NCI-H1930 (cell line): ENCODE data around the gene CSHL1.
"Not testable (repeated sequence)": the region's sequence is repeated elsewhere in the genome, so short reads cannot be mapped to it uniquely, and the experiment has no call there.

Source experiments
- DNase-seq, 2 experiments: peaks; one replicate each; lab custom pipeline; 2025; lab: John Stamatoyannopoulos, UW

CSHL1 gene

GRCh38 chr17:63940584-63940983, 29.5 kb upstream of the CSHL1 start:
- no peak for DNase-seq

DNA sequence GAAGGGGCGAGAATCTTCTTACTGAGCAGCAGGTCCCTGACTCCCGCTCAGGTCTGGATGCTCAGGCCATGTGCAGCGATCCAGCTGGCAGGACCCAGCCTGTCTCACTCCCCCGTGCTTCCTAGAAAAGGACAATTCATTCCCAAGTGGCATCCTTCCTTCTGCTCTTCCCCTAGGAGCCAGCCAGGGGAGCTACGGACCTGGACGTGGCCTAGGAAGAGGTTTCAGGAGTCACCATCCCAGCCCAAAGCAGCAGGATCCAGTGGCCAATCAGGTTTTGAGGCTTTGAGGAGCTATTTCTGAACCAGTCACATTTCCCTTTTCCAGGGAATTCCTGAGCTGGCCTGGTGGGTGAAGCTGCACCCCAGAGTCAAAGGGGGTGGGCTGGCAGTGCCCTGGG, 28.8 kb upstream of the CSHL1 start:
- DNase-seq: no peak

- DNase-seq: no peak
Observed at GRCh38 chr17:63939401-63939800, 28.3 kb upstream of the CSHL1 start.

DNA sequence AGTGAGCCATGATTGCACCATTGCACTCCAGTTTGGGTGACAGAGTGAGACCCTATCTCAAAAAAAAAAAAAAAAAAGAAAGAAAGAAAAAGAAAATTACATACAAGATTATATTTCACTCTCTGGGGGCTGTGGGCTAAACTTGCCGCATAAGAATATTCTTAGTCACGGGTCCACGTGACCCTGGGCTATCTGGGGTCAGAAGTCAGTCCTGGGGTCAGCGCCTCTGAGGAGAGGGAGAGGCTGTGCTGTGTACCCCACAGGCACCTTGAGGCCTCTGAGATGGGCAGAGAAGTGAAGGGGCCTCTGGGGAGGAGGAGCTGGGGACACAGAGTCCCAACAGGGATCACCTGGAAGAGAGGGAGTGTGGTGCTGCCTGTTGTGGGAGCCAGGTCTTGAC, 26.9 kb upstream of the CSHL1 start:
- DNase-seq: no peak

DNA sequence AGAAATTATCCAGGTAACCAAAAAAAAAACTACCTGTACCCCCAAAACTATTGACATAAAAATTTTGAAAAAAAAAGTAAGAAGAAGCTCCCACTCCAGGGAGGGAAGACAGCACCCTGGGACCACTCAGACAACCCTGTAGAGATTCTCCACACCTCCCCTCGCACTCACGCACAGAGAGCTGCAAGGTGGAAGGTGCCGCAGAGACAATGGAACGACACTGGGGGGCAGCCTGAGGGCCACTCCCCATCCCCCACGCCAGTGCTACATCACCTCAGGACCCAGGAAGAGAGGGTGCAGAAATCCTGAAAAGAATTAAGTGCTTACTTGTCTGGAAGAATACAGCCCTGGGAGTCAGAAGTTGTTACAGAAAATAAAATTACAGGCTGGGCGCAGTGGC, 26.3 kb upstream of the CSHL1 start:
- no peak for DNase-seq

- no peak for DNase-seq
Observed at GRCh38 chr17:63934183-63935112, 23.4 kb upstream of the CSHL1 start.

DNA sequence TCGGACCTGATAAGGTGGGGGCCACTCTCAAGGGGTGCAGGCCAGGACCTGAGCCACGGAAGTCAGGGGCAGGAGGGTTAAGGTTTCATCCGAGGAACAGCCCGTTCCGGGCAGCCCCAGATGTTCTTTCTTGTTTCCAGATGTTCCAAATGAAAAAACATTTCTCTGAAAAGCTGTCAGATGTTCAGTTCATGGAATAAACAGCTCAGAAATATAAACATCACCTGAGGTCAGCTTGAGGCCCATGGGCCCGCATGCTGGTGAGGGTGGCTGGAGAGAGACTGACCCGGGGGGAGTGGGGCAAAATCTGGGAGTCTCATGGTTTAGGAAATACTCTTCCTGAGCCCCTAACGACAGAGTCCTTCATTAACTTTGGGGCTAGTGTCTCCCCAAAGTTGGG, 22.5 kb upstream of the CSHL1 start:
- no peak for DNase-seq

DNA sequence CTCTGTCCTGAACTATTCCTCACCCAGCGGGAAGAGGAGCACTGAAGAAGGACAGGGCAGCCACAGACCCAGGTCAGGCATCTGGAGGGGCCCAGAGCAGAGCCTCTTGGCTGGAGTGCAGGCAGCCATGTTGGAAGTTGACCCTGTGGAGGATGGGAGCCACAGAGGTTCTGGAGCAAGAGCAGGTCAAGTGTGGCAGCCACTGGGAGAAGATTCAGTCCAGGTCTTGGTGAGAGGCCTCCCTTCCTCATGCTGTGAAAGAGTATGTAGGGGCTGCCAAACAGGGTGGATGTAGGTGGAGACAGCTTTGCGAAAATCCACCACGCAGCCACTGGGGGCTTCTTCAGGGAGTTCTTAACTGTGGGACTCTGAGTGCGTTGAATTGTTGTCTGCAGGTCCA, 21.7 kb upstream of the CSHL1 start:
- DNase-seq: no peak

- no peak for DNase-seq
Observed at GRCh38 chr17:63931981-63932561, 21.0 kb upstream of the CSHL1 start, which contains the start of gene CD79B. TSS of gene CD79B (minus strand) at chr17:63932331. CDS start at chr17:63932261, 70 bp downstream.

DNA sequence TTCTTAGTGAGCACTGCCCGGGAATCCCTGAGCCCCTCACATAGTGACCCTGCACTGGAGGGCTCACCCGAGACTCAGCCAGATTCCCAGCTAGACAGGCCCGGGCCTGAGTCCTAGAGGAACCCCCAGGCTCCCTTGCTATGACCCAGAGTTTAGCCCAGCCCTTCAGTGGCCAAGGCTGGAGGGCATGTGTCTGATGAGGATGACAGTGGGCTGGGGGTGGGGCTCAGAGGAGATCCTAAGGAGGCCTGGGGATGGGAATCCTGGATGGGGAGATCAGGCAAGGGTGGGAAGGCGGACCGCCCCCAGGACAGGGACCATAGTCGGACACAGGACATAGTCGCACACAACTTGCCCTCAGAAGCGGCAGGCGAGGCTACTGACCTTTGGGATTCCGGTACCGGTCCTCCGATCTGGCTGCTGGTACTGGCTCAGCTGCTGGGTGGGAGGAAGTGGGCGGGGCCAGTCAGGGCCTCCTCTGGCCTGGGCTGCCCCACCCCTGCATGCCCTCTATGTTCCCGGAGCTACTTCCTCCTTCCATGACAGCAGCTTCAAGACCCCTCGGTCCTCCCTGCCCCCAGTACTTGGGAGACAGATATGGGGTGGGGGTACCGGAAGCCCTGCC, 20.0 kb upstream of the CSHL1 start:
- DNase-seq: no peak

DNA sequence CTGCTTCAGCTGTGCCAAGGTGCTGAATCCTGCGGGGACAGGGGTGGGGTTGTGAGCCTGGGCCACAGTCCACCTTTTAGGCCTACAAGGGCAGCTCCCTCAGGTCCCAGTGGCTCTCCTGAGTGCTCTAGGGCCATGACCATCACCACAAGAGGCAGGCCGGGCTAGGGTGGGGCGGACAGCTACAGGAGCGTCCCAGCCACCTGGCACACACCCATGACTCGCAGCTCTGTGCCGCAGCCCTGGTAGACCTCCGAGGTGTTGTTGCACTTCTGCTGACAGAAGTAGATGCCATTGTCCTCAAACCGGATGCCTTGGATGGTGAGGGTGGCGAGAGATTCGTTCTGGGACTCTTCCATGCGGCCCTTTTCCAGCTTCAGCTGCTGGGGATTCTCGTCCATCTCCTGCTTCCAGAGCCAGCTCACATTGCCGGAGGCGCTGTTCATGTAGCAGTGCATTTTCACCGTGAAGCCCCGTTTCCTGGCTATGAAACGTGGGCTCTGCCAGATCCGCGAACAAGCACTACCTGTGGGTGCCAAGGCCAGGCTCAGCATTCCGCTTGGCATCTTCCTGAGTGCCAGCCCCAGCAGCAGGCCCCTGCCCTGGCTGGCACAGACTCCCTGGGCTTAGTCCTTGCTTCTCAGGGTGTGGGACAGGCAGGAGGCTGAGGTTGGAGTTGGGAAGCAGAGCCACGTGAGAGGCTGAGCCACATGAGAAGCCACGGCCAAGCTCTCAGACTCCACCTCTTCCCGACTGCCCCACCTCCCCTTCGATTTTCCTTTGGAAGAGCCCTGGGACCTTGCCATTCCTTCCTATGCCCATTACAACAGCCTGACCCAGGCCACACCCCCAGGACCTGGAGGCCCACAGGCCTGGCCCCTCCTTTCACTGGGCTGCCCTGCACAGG, 19.1 kb upstream of the CSHL1 start:
- DNase-seq: no peak

GRCh38 chr17:63928966-63929695, 18.1 kb upstream of the CSHL1 start:
- no peak for DNase-seq

GRCh38 chr17:63928172-63928666, 17.2 kb upstream of the CSHL1 start:
- no peak for DNase-seq

DNA sequence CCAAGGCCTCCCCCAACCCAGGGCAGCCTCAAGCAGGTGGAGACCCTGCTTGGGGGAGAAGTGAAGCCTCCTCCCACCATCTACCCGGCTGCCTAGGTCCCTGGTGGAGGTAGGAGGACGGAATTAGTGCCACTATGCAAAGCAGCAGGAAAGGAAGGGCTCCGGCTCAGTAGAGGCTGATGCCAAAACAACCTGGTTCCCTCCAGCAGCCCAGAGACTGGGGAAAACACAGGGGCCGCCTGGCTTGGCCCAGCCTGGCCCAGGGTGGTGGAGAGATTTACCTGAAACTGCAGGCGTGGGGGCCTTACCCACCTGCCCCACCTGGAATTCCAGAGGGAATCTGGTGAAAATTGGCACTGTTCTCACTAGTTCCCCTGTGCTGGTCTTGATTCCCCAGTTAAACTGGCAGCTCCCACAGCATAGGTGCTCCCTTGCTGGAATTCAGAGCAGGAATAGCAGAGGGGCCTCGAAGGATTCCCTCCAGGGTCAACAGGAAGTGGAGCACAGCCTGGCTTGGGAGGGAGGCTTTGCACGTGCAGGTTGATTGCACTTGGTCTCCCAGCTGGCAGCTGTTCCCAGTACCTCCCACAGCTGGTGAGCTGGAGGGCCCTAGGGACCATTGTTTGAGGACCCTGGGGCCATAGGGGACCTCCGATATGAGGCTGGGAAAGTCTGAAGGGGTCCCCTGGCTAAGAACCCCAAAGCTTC, 16.6 kb upstream of the CSHL1 start:
- DNase-seq: no peak

- DNase-seq: no peak
Observed at GRCh38 chr17:63926164-63926563, 15.1 kb upstream of the CSHL1 start.

DNA sequence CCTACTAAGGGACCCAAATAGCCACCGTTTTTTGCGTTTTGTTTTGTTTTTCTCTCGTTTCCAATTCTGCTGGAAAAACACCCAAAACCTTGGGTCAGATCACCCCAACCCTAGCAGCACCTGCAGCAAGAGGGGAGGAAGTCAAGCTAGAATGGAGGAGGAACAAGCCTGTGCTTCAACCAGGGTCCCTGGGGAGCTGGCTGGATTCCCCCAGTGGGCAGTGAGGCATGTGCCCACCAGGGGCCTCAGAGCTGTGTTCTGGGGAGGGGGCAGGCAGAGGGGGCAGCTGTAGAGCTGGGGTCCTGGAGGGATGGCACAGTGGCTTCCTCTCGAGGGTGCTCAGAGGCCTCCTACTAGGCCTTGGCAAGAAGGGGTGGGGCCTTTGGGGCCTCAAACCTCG, 14.6 kb upstream of the CSHL1 start:
- no peak for DNase-seq

GRCh38 chr17:63922402-63922801, 11.3 kb upstream of the CSHL1 start:
- not testable (repeated sequence) for DNase-seq

GRCh38 chr17:63920779-63921178, 9.7 kb upstream of the CSHL1 start:
- DNase-seq: not testable (repeated sequence)

DNA sequence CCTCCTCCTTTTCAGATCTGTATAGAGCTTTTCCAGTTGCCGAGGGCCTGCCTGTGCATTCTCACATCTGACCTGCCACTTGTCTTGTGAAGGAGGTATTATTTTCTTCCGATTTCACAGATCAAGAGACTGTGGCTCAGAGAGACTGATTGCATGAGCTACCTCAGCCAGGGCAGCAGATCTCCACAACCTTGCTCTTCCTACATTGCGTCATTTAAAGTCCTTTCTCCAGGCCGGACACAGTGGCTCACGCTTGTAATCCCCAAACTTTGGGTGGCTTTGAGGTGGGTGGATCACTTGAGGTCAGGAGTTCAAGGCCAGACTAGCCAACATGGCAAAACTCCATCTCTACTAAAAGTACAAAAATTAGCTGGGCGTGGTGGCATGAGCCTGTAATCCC, 9.0 kb upstream of the CSHL1 start:
- DNase-seq: not testable (repeated sequence)

GRCh38 chr17:63919311-63919723, 8.3 kb upstream of the CSHL1 start:
- peak in 1 of 2 experiments; percentile 40 for DNase-seq
